ENCODE results near the gene ZNF862.

GRCh38 chr7:149860821-149861727 is 22.9 kb downstream of the ZNF862 start:
- TF ChIP-seq USF1 (IDR thresholded peaks at IDR 0.05; ENCODE audit: borderline replicate concordance, low read depth): no peak
- TF ChIP-seq GATA2 (CRISPR knock-in tag; IDR thresholded peaks at IDR 0.05): no peak
